H1 (cell line): ENCODE measurements around the gene ZNF692. TPM values are rescaled to one million over a fixed set of nuclear protein-coding genes. Genes with fewer than 3 reads are reported as not detected.
A peak's percentile ranks its signal among the peaks of the same experiment; 100 is the strongest.

ENCODE experiments used
- BACH1 ChIP-seq: IDR thresholded peaks from 2 replicates; pipeline ENCODE4 v1.6.1; 2012; ENCODE audit warnings: low read length, improper control_type of control experiment
- BRCA1 ChIP-seq: IDR thresholded peaks from 2 replicates; pipeline ENCODE4 v1.6.1; 2012; ENCODE audit warnings: low read depth, low read length, improper control_type of control experiment
- CHD1 ChIP-seq: IDR thresholded peaks from 2 replicates; pipeline ENCODE4 v1.6.1; 2012; ENCODE audit warnings: low read depth, low read length, improper control_type of control experiment
- CREB1 ChIP-seq: IDR thresholded peaks from 2 replicates; pipeline ENCODE4 v1.6.1; 2012; ENCODE audit warnings: inconsistent platforms
- E2F6 ChIP-seq: IDR thresholded peaks from 2 replicates; pipeline ENCODE4 v1.6.1; 2012; ENCODE audit warnings: inconsistent platforms
- GTF2F1 ChIP-seq: IDR thresholded peaks from 2 replicates; pipeline ENCODE4 v1.6.1; 2012; ENCODE audit warnings: low read depth, low read length, improper control_type of control experiment, borderline replicate concordance
- KDM4A ChIP-seq: IDR thresholded peaks from one replicate; pipeline ENCODE4 v1.7.1; 2012; ENCODE audit warnings: low read depth, mild to moderate bottlenecking, moderate library complexity, low read length, inconsistent platforms; ENCODE audit not compliant: severe bottlenecking
- KDM5A ChIP-seq: fragments of 200-600 bp; IDR thresholded peaks from 2 replicates; pipeline ENCODE4 v1.7.1; 2012; ENCODE audit warnings: mild to moderate bottlenecking, low read length, inconsistent platforms, mixed read lengths
- NRF1 ChIP-seq: IDR thresholded peaks from 2 replicates; pipeline ENCODE4 v1.6.1; 2011; ENCODE audit warnings: mild to moderate bottlenecking, low read depth, low read length, improper control_type of control experiment
- PHF8 ChIP-seq: fragments of 200-600 bp; sonication (generic); conservative IDR thresholded peaks from 2 replicates; pipeline ENCODE4 v1.7.1; 2012; ENCODE audit warnings: low read depth, mild to moderate bottlenecking, inconsistent platforms, low read length, moderate library complexity
- RXRA ChIP-seq: IDR thresholded peaks from 2 replicates; pipeline ENCODE4 v1.6.1; 2011; ENCODE audit warnings: low read depth, mild to moderate bottlenecking, low read length, moderate library complexity; ENCODE audit not compliant: insufficient read depth
- SIN3A ChIP-seq, 2 experiments: IDR thresholded peaks in 1 of 2; conservative IDR thresholded peaks in 1 of 2; 2 replicates each; pipeline ENCODE4 v1.6.1; 2011 to 2012; ENCODE audit warnings: low read length in 2 of 2, improper control_type of control experiment in 1 of 2, low read depth in 1 of 2, mild to moderate bottlenecking in 1 of 2
- SP4 ChIP-seq: IDR thresholded peaks from 2 replicates; pipeline ENCODE4 v1.6.1; 2012; ENCODE audit warnings: low read length, inconsistent platforms
- TAF1 ChIP-seq: IDR thresholded peaks from 2 replicates; pipeline ENCODE4 v1.6.1; 2011; ENCODE audit warnings: mild to moderate bottlenecking, low read depth, low read length
- TAF7 ChIP-seq: optimal IDR thresholded peaks from 2 replicates; pipeline ENCODE3; 2011; ENCODE audit warnings: low read depth, mild to moderate bottlenecking, inconsistent platforms, low read length, moderate library complexity, borderline replicate concordance
- TBP ChIP-seq: IDR thresholded peaks from 2 replicates; pipeline ENCODE4 v1.6.1; 2011; ENCODE audit warnings: low read depth, low read length, improper control_type of control experiment
- polyA plus RNA-seq, 7 experiments: library from polyadenylated mRNA; depleted of rRNA in 3 of 7; stranded (reverse) in 5 of 7; unstranded in 2 of 7; fragments of >200 nt in 5 of 7; fragments of 200-250 nt in 2 of 7; gene quantifications; 1 replicate in 5 of 7; 2 replicates in 1 of 7; 4 replicates in 1 of 7; pipeline versions ENCODE4 v1.2.1 to v1.2.3, GENCODE V29; 2011 to 2013; ENCODE audit warnings: missing spikeins in 2 of 7, mixed read lengths in 2 of 7
- total RNA-seq: library from RNA; stranded (reverse); fragmentation: NEBNext Ultra II Directional; extraction: Animal tissue kit (Norgen Biotek cat#: 25700); gene quantifications from 2 replicates; pipeline ENCODE4 v1.2.1, GENCODE V29; 2021
- TF ChIP-seq, protein P1 (sequence below): IDR thresholded peaks from 2 replicates; pipeline ENCODE4 v1.6.1; 2012; ENCODE audit warnings: inconsistent platforms
- TF ChIP-seq, protein P2 (sequence below): IDR thresholded peaks from 2 replicates; pipeline ENCODE4 v1.6.1; 2012; ENCODE audit warnings: low read length, inconsistent platforms

The ZNF692 gene
- total and polyA plus RNA-seq, 2 of the 8 experiments (the other 6 are each of a cell fraction or from before 2014, with no cell fraction given): 38.4 to 52.3 TPM

DNA sequence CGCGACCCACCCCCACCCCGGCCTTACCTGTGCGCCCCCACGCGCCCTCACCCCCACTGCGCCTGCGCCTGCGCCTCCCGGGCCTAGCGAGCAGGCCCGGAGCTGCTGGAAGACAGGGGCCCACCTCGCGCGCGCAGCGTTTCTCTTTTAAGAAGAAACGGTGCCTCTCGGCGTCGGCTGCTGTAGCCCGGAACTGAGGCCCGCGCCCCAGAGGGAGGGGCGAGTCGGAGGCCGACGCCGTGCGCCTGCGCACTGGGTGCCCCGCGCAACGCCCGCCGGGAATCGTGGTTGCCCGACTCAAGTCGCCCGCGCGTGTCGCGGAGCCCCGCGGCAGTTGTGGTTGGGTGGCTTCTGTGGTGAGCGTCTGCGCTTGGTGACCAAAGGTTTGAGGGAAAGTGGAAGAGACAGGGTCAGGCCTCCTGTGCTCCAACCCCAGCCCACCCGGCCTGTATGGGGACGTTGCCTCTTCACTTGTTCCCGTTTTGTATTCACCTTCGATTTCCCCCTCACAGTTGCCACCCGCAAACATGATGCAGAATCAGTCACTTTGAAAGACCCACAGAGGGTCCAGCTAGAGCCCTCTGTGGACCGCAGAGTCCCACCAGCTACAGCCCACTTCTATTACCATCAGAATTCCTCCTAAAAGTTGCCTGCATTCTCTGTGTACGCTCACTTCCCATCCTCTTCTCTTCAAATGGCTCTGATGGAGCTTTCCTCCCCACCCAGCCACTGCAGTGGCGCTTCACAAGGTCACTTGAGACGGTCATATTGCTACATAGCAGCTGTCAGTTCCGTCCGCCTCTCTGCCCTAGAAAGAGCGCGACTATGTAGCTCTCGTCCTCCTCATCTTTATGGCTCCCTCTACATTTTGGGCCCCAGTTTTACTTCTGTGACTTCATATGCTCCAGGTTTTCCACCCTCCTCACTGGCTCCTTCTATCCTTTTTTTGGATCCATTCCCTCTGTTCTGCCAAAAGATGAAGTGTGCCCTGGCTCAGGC is at the start of gene ZNF692 (continued):
- no peak for TF ChIP-seq KDM5A
- peak; percentile 69 for TF ChIP-seq PHF8
- peak in 1 of 2 experiments; percentile 29; a peak in 1 of 4 replicates for TF ChIP-seq SIN3A (conservative IDR thresholded peaks at IDR 0.05 in 1 of 2, IDR thresholded peaks at IDR 0.05 in 1 of 2; ENCODE audit: low read depth in 1 of 2, low read length in 2 of 2)
- no peak for TF ChIP-seq RXRA
- peak; percentile 49; the same call in 1 of the 2 replicates for TF ChIP-seq TAF1
- TF ChIP-seq BRCA1: no peak
- peak; percentile 18; the same call in 1 of the 2 replicates for TF ChIP-seq CREB1
- TF ChIP-seq TAF7: peak; percentile 35
- TF ChIP-seq CHD1: no peak
- TF ChIP-seq, protein P1, sequence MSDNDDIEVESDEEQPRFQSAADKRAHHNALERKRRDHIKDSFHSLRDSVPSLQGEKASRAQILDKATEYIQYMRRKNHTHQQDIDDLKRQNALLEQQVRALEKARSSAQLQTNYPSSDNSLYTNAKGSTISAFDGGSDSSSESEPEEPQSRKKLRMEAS: peak; percentile 97
- TF ChIP-seq KDM4A: peak; percentile 58
- TF ChIP-seq TBP: 0 out of 2 replicates have a peak, but pooled peaks have one; percentile 6
- 0 out of 2 replicates have a peak, but pooled peaks have one; percentile 12 for TF ChIP-seq SP4
- TF ChIP-seq E2F6: peak; percentile 85
- TF ChIP-seq NRF1: peak; percentile 86
- TF ChIP-seq GTF2F1: no peak
- peak; percentile 35; the same call in 1 of the 2 replicates for TF ChIP-seq BACH1
- TF ChIP-seq, protein P2, sequence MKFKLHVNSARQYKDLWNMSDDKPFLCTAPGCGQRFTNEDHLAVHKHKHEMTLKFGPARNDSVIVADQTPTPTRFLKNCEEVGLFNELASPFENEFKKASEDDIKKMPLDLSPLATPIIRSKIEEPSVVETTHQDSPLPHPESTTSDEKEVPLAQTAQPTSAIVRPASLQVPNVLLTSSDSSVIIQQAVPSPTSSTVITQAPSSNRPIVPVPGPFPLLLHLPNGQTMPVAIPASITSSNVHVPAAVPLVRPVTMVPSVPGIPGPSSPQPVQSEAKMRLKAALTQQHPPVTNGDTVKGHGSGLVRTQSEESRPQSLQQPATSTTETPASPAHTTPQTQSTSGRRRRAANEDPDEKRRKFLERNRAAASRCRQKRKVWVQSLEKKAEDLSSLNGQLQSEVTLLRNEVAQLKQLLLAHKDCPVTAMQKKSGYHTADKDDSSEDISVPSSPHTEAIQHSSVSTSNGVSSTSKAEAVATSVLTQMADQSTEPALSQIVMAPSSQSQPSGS: no peak
